Keratinocyte (primary cell): ENCODE measurements around the gene TRIM6.

Experiments
- EZH2 ChIP-seq: IDR thresholded peaks from one replicate; pipeline ENCODE4 v1.6.1; 2012; ENCODE audit warnings: inconsistent platforms, mild to moderate bottlenecking, low read length, moderate library complexity
- TF ChIP-seq, protein P1 (sequence below), 3 experiments: IDR thresholded peaks in 1 of 3; conservative IDR thresholded peaks in 1 of 3; optimal IDR thresholded peaks in 1 of 3; 2 replicates in 2 of 3; 3 replicates in 1 of 3; pipeline versions ENCODE3 to v1.5.1; 2011; ENCODE audit warnings: low read length in 3 of 3, mild to moderate bottlenecking in 3 of 3, moderate library complexity in 2 of 3, control low read depth in 1 of 3, inconsistent platforms in 1 of 3; ENCODE audit not compliant: insufficient read depth in 2 of 3; ENCODE audit errors: extremely low read depth in 1 of 3

GRCh38 chr11:5577101-5577500 lies 19.3 kb upstream of the TRIM6 start:
- TF ChIP-seq, protein P1, sequence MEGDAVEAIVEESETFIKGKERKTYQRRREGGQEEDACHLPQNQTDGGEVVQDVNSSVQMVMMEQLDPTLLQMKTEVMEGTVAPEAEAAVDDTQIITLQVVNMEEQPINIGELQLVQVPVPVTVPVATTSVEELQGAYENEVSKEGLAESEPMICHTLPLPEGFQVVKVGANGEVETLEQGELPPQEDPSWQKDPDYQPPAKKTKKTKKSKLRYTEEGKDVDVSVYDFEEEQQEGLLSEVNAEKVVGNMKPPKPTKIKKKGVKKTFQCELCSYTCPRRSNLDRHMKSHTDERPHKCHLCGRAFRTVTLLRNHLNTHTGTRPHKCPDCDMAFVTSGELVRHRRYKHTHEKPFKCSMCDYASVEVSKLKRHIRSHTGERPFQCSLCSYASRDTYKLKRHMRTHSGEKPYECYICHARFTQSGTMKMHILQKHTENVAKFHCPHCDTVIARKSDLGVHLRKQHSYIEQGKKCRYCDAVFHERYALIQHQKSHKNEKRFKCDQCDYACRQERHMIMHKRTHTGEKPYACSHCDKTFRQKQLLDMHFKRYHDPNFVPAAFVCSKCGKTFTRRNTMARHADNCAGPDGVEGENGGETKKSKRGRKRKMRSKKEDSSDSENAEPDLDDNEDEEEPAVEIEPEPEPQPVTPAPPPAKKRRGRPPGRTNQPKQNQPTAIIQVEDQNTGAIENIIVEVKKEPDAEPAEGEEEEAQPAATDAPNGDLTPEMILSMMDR (optimal IDR thresholded peaks at IDR 0.05 in 1 of 3, IDR thresholded peaks at IDR 0.05 in 1 of 3, conservative IDR thresholded peaks at IDR 0.05 in 1 of 3; ENCODE audit: extremely low read depth in 1 of 3, insufficient read depth in 2 of 3, low read length in 3 of 3) = no peak
- no peak for TF ChIP-seq EZH2
